ENCODE measurements around the gene PACS1. TPM values are rescaled to one million over a fixed set of nuclear protein-coding genes. Genes with fewer than 3 reads are reported as not detected.

PACS1 gene
- polyA plus RNA-seq, 1 donor, result 30.3 TPM

Other genes starting within 250 kb of the PACS1 start
- gene SNX32, start 236.3 kb upstream of the PACS1 start, polyA plus RNA-seq, result 6.3 TPM
- 933 TPM for gene CFL1, start 212.1 kb upstream of the PACS1 start, polyA plus RNA-seq
- 62.1 TPM for gene MUS81, start 209.8 kb upstream of the PACS1 start, polyA plus RNA-seq
- 37.7 TPM for gene EFEMP2, start 197.5 kb upstream of the PACS1 start, polyA plus RNA-seq
- gene CTSW, start 190.4 kb upstream of the PACS1 start, polyA plus RNA-seq, result 2.4 TPM
- gene FIBP, start 181.8 kb upstream of the PACS1 start, polyA plus RNA-seq, result 59.9 TPM
- gene CCDC85B, start 179.6 kb upstream of the PACS1 start, polyA plus RNA-seq, result 10.9 TPM
- gene FOSL1, start 169.9 kb upstream of the PACS1 start, polyA plus RNA-seq, result 0.15 TPM
- gene C11orf68, start 151.2 kb upstream of the PACS1 start, polyA plus RNA-seq, result 30.3 TPM
- gene DRAP1, start 150.8 kb upstream of the PACS1 start, polyA plus RNA-seq, result 71.0 TPM
- not detected for gene TSGA10IP, start 124.8 kb upstream of the PACS1 start, polyA plus RNA-seq
- gene SART1, start 108.5 kb upstream of the PACS1 start, polyA plus RNA-seq, result 38.1 TPM
- 33.5 TPM for gene EIF1AD, start 68.1 kb upstream of the PACS1 start, polyA plus RNA-seq
- gene BANF1, start 67.8 kb upstream of the PACS1 start, polyA plus RNA-seq, result 120 TPM
- 1.7 TPM for gene CST6, start 58.3 kb upstream of the PACS1 start, polyA plus RNA-seq
- gene CATSPER1, start 43.8 kb upstream of the PACS1 start, polyA plus RNA-seq, result not detected
- gene GAL3ST3, start 21.1 kb upstream of the PACS1 start, polyA plus RNA-seq, result 0.39 TPM
- 146 TPM for gene SF3B2, start 17.9 kb upstream of the PACS1 start, polyA plus RNA-seq
- 18.2 TPM for gene KLC2, start 187.4 kb downstream of the PACS1 start, polyA plus RNA-seq
- gene RAB1B, start 198.4 kb downstream of the PACS1 start, polyA plus RNA-seq, result 122 TPM
- 8.0 TPM for gene CNIH2, start 207.9 kb downstream of the PACS1 start, polyA plus RNA-seq
- gene YIF1A, start 218.9 kb downstream of the PACS1 start, polyA plus RNA-seq, result 102 TPM
- gene TMEM151A, start 221.6 kb downstream of the PACS1 start, polyA plus RNA-seq, result 3.1 TPM
- gene CD248, start 246.8 kb downstream of the PACS1 start, polyA plus RNA-seq, result 24.6 TPM